H1 (cell line): Measurements from ENCODE around the gene PTTG1IP.

Source experiments
- CBX8 ChIP-seq: fragments of 300-800, 300-1000 bp; sonication (generic); IDR thresholded peaks from 2 replicates; pipeline ENCODE4 v1.7.1; 2016; ENCODE audit warnings: low read depth, low read length, borderline replicate concordance
- CHD2 ChIP-seq: IDR thresholded peaks from 2 replicates; pipeline ENCODE4 v1.6.1; 2012; ENCODE audit warnings: low read length, improper control_type of control experiment
- CREB1 ChIP-seq: IDR thresholded peaks from 2 replicates; pipeline ENCODE4 v1.6.1; 2012; ENCODE audit warnings: inconsistent platforms
- EP300 ChIP-seq, 2 experiments: IDR thresholded peaks; 1 replicate in 1 of 2; 2 replicates in 1 of 2; pipeline ENCODE4 v1.6.1; 2011 to 2012; ENCODE audit warnings: low read depth in 2 of 2, low read length in 2 of 2, mild to moderate bottlenecking in 2 of 2, borderline replicate concordance in 1 of 2, inconsistent platforms in 1 of 2, moderate library complexity in 1 of 2
- FOSL1 ChIP-seq: IDR thresholded peaks from 2 replicates; pipeline ENCODE4 v1.6.1; 2011; ENCODE audit warnings: mild to moderate bottlenecking, low read depth, low read length, moderate library complexity; ENCODE audit not compliant: insufficient read depth
- SAP30 ChIP-seq: fragments of 300-600 bp; sonication (generic); IDR thresholded peaks from 2 replicates; pipeline ENCODE4 v1.7.1; 2012; ENCODE audit warnings: low read length, moderate library complexity, mild to moderate bottlenecking, inconsistent platforms; ENCODE audit not compliant: insufficient read depth, insufficient replicate concordance
- TBP ChIP-seq: IDR thresholded peaks from 2 replicates; pipeline ENCODE4 v1.6.1; 2011; ENCODE audit warnings: low read depth, low read length, improper control_type of control experiment
- TCF12 ChIP-seq: IDR thresholded peaks from 2 replicates; pipeline ENCODE4 v1.6.1; 2011; ENCODE audit warnings: low read depth, mild to moderate bottlenecking, low read length
- YY1 ChIP-seq: IDR thresholded peaks from 2 replicates; pipeline ENCODE4 v1.6.1; 2011; ENCODE audit warnings: low read depth, mild to moderate bottlenecking, low read length
- TF ChIP-seq, protein P1 (sequence below), 3 experiments: IDR thresholded peaks; 1 replicate in 2 of 3; 2 replicates in 1 of 3; pipeline versions ENCODE4 v1.5.1 to v1.6.1; 2011; ENCODE audit warnings: low read length in 3 of 3, mild to moderate bottlenecking in 3 of 3, inconsistent platforms in 2 of 3, low read depth in 1 of 3, moderate library complexity in 1 of 3; ENCODE audit not compliant: insufficient read depth in 1 of 3; ENCODE audit errors: control extremely low read depth in 1 of 3
- TF ChIP-seq, protein P2 (sequence below): IDR thresholded peaks from 2 replicates; pipeline ENCODE4 v1.6.1; 2012; ENCODE audit warnings: inconsistent platforms

DNA sequence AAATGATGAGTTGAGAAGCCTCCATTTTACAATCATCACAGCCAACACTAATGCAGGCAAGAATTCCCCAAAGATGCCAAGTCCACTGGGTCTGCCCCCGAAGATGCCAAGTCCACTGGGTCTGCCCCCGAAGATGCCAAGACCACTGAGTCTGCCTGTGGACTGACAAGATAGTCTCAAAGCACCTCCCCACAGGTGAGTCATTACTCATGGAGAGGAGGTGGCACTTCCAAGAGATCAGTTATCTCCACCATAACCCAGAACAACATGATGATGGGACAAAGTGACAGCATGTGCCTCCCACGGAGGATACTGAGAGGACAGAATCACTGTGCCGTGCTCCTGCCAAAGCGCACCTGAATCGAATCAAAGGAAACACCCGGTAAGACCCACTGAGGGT is 4.8 kb downstream of the PTTG1IP start:
- TF ChIP-seq TBP (no peak), FOSL1 (no peak), CREB1 (no peak), YY1 (no peak), TCF12 (no peak), CBX8 (no peak), EP300 (IDR thresholded peaks at IDR 0.05; ENCODE audit: borderline replicate concordance in 1 of 2, low read depth in 2 of 2, low read length in 2 of 2) (no peak), SAP30 (no peak), CHD2 (no peak)
- TF ChIP-seq, protein P1, sequence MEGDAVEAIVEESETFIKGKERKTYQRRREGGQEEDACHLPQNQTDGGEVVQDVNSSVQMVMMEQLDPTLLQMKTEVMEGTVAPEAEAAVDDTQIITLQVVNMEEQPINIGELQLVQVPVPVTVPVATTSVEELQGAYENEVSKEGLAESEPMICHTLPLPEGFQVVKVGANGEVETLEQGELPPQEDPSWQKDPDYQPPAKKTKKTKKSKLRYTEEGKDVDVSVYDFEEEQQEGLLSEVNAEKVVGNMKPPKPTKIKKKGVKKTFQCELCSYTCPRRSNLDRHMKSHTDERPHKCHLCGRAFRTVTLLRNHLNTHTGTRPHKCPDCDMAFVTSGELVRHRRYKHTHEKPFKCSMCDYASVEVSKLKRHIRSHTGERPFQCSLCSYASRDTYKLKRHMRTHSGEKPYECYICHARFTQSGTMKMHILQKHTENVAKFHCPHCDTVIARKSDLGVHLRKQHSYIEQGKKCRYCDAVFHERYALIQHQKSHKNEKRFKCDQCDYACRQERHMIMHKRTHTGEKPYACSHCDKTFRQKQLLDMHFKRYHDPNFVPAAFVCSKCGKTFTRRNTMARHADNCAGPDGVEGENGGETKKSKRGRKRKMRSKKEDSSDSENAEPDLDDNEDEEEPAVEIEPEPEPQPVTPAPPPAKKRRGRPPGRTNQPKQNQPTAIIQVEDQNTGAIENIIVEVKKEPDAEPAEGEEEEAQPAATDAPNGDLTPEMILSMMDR (IDR thresholded peaks at IDR 0.05; ENCODE audit: control extremely low read depth in 1 of 3, insufficient read depth in 1 of 3, low read depth in 1 of 3, low read length in 3 of 3): no peak
- TF ChIP-seq, protein P2, sequence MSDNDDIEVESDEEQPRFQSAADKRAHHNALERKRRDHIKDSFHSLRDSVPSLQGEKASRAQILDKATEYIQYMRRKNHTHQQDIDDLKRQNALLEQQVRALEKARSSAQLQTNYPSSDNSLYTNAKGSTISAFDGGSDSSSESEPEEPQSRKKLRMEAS: no peak
